IPS DF 6.9 (cell line): ENCODE data around the gene TMEM139.

ENCODE experiments used
- DNase-seq: peaks from one replicate; pipeline ENCODE4 v3.0.0-alpha.2; 2013; ENCODE audit warnings: low read depth, low spot score
- H3K27ac ChIP-seq: one replicate; pipeline ENCODE4 v1.5.1; 2013; ENCODE audit warnings: low read length, control low read depth
- H3K27me3 ChIP-seq: 2 replicates; pipeline ENCODE4 v1.6.1; 2013; ENCODE audit warnings: mild to moderate bottlenecking, low read length; ENCODE audit not compliant: control insufficient read depth, insufficient read depth
- H3K36me3 ChIP-seq: 2 replicates; pipeline ENCODE4 v1.6.1; 2013; ENCODE audit warnings: low read length; ENCODE audit not compliant: control insufficient read depth, insufficient read depth
- H3K4me1 ChIP-seq: 2 replicates; pipeline ENCODE4 v1.6.1; 2013; ENCODE audit warnings: low read length; ENCODE audit not compliant: control insufficient read depth, insufficient read depth
- H3K4me3 ChIP-seq: 2 replicates; pipeline ENCODE4 v1.5.1; 2013; ENCODE audit warnings: mild to moderate bottlenecking, low read length
- H3K9me3 ChIP-seq: 2 replicates; pipeline ENCODE4 v1.6.1; 2013; ENCODE audit warnings: low read length, inconsistent platforms; ENCODE audit not compliant: control insufficient read depth, insufficient read depth
- WGBS: extraction: QIAGEN DNeasy Blood & Tissue Kit; methylation state at CpG from one replicate; pipeline ENCODE4 v1.1.7; 2013; ENCODE audit warnings: mixed read lengths, missing lambda C conversion rate; ENCODE audit not compliant: insufficient read length, insufficient coverage; 5-methylcytosine and 5-hydroxymethylcytosine counted together

The TMEM139 gene

DNA sequence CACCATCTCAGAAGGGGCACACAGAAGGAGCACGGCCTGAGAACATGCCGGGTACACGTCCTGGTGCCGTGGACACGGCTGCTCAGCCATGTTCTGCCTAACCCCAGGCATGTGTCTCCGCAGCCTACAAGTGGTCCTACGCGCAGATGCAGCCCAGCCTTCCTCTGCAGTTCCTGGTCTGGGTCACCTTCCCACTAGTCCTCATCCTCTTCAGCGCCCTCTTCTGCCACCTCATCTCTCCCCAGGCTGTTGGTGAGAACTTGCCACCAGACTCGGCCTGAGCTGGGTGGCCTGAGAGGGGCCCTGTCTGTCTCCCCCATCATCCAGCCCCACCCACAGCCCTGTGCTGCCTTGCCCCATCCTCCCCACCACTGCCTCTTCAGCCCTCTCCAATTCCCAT is 36.5 kb downstream of the TMEM139 start:
- no CpG with 5 or more reads among the region's 10 CpGs for WGBS
- DNase-seq: no peak
- H3K27me3 ChIP-seq: no peaks in the 10 kb centered on the region
- H3K9me3 ChIP-seq: no peaks in the 10 kb centered on the region
- no peaks in the 10 kb centered on the region for H3K36me3 ChIP-seq
- H3K4me1 ChIP-seq: no peaks in the 10 kb centered on the region
- no peak overlapping the region for H3K4me3 ChIP-seq
- H3K27ac ChIP-seq: no peak overlapping the region

DNA sequence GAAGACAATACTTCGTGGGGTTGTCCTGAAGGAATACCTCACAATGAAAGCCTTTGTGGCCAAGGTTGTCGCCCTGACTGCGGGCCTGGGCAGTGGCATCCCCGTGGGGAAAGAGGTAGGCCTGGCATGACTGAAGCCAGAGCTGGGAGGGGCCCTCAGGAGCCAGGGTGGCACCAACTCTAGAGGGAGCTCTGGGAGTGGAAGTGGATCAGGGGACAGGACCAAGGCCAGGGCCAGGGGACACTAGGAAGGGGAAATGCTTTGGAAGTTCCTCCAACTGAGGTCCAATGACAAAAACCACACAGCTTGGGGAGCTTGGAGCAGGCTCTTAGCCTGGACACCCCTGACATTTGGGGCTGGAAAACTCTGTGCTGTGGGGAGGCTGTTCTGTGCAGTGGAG is 37.0 kb downstream of the TMEM139 start:
- Histone ChIP-seq H3K9me3 (no peaks in the 10 kb centered on the region), H3K4me1 (no peaks in the 10 kb centered on the region), H3K36me3 (no peaks in the 10 kb centered on the region), H3K27ac (no peak overlapping the region), H3K4me3 (no peak overlapping the region), H3K27me3 (no peaks in the 10 kb centered on the region)
- DNase-seq: no peak
- no CpG with 5 or more reads among the region's 4 CpGs for WGBS

DNA sequence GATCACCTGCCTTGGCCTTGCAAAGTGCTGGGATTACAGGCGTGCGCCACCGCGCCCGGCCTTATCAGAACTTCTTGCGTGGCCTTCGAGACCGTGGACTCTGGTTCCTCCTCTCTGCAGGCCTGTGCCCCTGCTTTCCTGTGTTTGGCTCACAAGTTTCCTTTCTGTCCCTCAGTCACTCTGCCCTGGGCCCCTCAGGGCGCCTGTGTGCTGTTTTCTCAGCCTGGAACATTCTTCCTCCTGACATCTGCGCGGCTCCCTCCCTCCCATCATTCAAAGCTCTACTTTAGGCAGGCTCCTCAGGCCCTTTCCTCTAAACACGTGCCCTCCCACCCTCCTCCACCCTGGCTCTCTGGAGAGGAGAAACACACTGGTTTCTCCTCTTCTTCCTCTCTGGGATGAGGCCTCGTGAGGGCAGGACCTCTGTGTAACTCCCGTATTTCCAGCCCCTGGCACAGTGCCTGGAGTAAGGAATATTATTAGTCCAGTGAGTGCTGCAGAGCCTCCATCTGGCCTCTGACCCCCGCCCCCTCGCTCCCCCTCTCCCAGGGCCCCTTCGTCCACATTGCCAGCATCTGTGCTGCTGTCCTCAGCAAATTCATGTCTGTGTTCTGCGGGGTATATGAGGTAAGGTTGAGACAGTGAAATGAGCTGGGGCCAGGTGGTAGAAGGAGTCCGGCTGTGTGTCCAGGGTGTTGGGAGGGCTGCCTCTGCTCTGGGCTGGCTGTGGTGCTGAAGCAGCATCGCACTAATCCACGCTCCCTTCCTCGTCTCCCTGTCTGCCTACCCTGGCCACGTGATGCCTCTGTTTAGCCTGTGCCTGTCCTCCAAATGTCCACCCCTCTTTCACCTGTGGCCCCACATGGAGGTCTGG is 38.2 kb downstream of the TMEM139 start:
- DNase-seq: no peak
- no peaks in the 10 kb centered on the region for H3K9me3 ChIP-seq

DNA sequence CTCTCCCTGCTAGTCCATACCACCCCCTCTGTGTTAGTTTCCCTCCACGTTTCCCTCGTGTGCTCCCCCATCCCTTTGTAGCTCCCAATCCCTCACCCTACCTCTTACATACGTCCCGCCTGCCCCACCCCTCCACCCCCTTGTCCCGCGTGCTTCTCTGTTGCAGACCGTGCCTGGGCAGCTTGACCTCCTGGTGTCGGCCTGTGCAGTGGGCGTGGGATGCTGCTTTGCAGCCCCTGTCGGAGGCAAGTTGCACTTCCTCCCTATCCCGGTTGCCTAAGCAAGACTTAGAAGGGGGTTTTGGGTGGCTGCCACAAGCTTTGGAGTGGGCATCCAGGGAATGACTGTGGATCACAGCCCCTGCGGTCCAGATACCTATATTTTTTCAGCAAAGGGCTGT is 38.9 kb downstream of the TMEM139 start:
- H3K4me3 ChIP-seq: no peak overlapping the region
- no peak for DNase-seq
- no peak overlapping the region for H3K27ac ChIP-seq
- H3K4me1 ChIP-seq: no peaks in the 10 kb centered on the region
- H3K9me3 ChIP-seq: no peaks in the 10 kb centered on the region
- H3K36me3 ChIP-seq: no peaks in the 10 kb centered on the region
- no CpG with 5 or more reads among the region's 12 CpGs for WGBS
- H3K27me3 ChIP-seq: no peaks in the 10 kb centered on the region

More for the DNA sequence above, 38.2 kb downstream of the TMEM139 start:
- WGBS: no CpG with 5 or more reads among the region's 23 CpGs
- Histone ChIP-seq H3K4me3 (no peak overlapping the region), H3K4me1 (no peaks in the 10 kb centered on the region), H3K27ac (no peak overlapping the region), H3K36me3 (no peaks in the 10 kb centered on the region), H3K27me3 (no peaks in the 10 kb centered on the region)

DNA sequence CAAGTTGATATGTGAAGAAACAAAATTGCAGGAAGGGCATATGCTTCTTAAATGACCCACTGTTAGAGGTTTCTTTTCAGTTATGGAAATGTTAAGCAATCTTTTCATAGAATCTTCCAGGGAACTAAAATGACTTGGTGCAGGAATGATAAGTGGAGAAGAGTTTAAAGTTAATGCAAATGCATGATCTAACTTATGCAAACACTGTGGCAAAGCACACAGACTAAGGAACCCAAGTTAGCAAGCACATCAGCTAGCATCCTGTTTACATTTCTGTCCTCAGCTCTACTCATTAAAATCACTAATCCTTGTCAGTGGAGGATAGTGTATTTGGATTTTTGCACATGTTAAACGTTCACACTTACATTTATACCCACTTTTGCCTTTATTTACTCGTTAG is 40.5 kb downstream of the TMEM139 start:
- Histone ChIP-seq H3K27ac (no peak overlapping the region), H3K9me3 (no peaks in the 10 kb centered on the region), H3K36me3 (no peaks in the 10 kb centered on the region), H3K27me3 (no peaks in the 10 kb centered on the region), H3K4me1 (no peaks in the 10 kb centered on the region), H3K4me3 (no peak overlapping the region)
- no CpG with 5 or more reads among the region's 2 CpGs for WGBS
- no peak for DNase-seq

DNA sequence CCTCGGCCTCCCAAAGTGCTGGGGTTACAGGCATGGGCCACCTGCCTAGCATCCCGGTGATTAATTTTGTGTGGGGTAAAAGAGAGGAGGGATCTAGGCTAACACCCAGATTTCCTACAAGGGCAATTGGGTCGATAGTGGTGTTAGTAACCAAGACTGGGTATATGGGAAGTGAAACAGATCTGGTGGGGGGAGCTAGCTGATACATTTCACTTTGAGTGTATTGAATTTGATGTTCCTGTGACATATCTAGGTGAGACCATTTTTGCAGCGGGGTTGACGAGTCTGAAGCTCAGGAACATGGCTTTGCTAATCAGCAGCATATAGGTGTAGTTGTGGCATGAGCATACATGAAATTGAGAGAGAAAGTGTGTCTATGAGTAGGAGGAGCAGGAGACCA is 43.1 kb downstream of the TMEM139 start:
- H3K36me3 ChIP-seq: no peaks in the 10 kb centered on the region
- DNase-seq: no peak
- no peaks in the 10 kb centered on the region for H3K9me3 ChIP-seq
- no peaks in the 10 kb centered on the region for H3K4me1 ChIP-seq
- H3K4me3 ChIP-seq: no peak overlapping the region
- no CpG with 5 or more reads among the region's 5 CpGs for WGBS
- H3K27me3 ChIP-seq: no peaks in the 10 kb centered on the region
- H3K27ac ChIP-seq: no peak overlapping the region

DNA sequence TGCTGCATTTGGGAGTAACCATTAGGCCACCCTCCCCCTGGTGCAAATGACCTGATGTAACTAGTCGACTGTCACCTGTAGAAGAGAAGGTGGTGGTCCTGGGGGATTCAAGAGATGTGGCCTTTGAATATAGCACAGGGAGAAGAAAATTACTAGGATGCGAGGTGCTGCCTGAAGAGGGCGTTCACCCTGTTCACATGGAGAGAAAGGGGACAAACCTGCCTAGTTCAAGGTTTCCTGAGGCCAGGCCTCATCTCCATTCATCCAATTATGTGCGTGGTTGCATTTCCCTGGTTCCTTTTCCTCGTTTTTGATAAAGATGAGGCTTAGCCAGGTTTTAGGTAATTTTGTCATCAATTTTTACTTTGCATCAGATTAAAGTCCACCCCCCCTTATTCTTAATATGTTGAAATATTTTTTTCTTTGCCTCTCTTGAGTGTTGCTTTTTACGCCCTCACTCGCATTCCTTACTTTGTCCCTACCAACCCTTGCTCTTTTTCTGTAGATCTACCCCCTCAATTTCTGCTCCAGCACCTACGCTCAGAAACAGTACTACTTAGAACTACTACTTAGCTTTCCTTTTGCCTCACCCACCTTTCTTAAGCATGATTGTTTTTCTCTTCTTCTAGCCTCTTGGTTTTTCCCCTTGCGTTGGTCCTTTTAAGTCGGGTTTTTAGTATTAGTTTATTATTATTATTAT is 44.9 kb downstream of the TMEM139 start:
- Histone ChIP-seq H3K27ac (no peak overlapping the region), H3K36me3 (no peaks in the 10 kb centered on the region), H3K4me3 (no peak overlapping the region), H3K27me3 (no peaks in the 10 kb centered on the region), H3K4me1 (no peaks in the 10 kb centered on the region), H3K9me3 (no peaks in the 10 kb centered on the region)
- DNase-seq: no peak
- WGBS: no CpG with 5 or more reads among the region's 10 CpGs

DNA sequence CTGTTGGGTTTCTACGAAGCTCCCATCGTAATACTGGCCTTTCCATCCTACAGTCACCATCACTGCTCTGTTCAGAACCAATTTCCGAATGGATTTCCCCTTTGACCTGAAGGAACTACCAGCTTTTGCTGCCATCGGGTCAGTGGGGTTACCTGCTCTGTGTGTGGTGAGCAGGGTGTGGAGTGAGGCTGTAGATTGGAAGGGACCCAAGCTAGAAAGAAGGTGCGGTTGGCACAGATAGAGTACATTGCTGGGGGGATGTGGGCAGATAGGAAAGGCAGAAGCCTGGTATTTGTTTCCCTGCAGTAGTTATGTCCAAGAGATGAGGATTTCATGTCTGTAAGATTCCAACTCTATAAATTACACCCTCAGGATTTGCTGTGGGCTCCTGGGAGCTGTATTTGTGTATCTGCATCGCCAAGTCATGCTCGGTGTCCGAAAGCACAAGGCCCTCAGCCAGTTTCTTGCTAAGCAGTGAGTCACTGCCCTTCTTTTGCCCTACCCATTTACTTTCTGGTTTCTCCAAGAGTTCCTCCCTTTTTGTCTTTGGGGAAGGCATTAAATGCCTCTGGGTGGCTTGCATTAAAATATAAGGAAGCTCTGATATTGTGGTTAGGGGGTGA is 46.5 kb downstream of the TMEM139 start:
- Histone ChIP-seq H3K27ac (no peak overlapping the region), H3K4me3 (no peak overlapping the region), H3K4me1 (no peaks in the 10 kb centered on the region), H3K9me3 (no peaks in the 10 kb centered on the region), H3K36me3 (no peaks in the 10 kb centered on the region), H3K27me3 (no peaks in the 10 kb centered on the region)
- no CpG with 5 or more reads among the region's 8 CpGs for WGBS
- no peak for DNase-seq

DNA sequence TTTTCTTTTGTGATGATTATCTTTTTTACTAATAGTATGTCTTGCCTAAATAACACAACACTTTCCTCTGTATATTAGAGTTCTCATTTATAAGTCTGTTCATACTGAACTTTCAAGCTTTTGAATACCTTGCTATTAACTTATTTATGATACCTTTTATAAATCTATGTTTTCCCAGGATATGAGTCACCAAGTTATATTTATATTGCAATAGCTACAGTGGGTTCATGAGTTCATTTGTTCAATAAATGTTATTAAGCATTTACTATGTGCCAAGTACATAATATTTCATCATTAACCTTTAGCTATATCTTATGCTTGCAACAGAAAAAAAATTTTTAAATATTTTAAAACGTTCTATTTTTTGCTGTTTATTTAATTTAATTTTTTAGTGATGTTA is 49.5 kb downstream of the TMEM139 start:
- Histone ChIP-seq H3K9me3 (no peaks in the 10 kb centered on the region), H3K36me3 (no peaks in the 10 kb centered on the region), H3K4me1 (no peaks in the 10 kb centered on the region), H3K27ac (no peak overlapping the region), H3K4me3 (no peak overlapping the region), H3K27me3 (no peaks in the 10 kb centered on the region)
- WGBS: no CpG with 5 or more reads among the region's 1 CpG
- DNase-seq: no peak

DNA sequence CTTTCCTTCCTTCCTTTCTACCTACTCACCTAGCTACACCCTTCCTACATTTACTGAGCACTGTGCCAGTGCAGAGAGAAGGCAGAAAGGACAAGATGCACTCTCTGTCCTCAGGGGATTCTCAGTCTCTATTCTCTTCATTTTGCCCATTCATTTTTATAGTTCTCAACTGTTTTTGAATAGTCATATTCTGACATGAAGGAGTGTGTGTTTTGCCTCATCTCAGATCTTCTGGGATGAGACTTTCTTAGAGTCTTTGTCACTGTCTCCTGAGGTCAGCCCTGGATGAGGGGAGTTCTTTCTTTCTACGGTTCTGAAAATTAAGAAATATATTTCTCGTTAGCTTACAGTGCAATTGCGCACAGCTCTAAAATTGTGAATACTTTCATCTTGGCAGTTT is 52.5 kb downstream of the TMEM139 start:
- Histone ChIP-seq H3K27ac (no peak overlapping the region), H3K27me3 (no peaks in the 10 kb centered on the region), H3K36me3 (no peaks in the 10 kb centered on the region), H3K9me3 (no peaks in the 10 kb centered on the region), H3K4me1 (no peaks in the 10 kb centered on the region), H3K4me3 (no peak overlapping the region)
- DNase-seq: no peak
- WGBS: no CpG with 5 or more reads among the region's 3 CpGs
